HCT116 (cell line): Measurements from ENCODE around the gene HUS1.

ENCODE experiments used
- CEBPB ChIP-seq: IDR thresholded peaks from 2 replicates; pipeline ENCODE4 v1.6.1; 2012; ENCODE audit warnings: low read depth
- EZH2phosphoT487 ChIP-seq: fragments of 200-600 bp; IDR thresholded peaks from 2 replicates; pipeline ENCODE4 v1.6.1; 2018; ENCODE audit warnings: antibody characterized with exemption, borderline replicate concordance
- POLR2A ChIP-seq: IDR thresholded peaks from 2 replicates; pipeline ENCODE4 v1.7.0; 2011; ENCODE audit warnings: borderline replicate concordance; ENCODE audit not compliant: insufficient read depth, insufficient read length; ENCODE audit errors: extremely low read depth
- POLR2AphosphoS5 ChIP-seq: IDR thresholded peaks from 2 replicates; pipeline ENCODE4 v1.6.1; 2011; ENCODE audit warnings: mild to moderate bottlenecking, low read depth, low read length, moderate library complexity
- SIN3A ChIP-seq: IDR thresholded peaks from 2 replicates; pipeline ENCODE4 v1.6.1; 2012; ENCODE audit warnings: low read depth
- ZNF274 ChIP-seq: fragments of 200-500 bp; sonication (Bioruptor generic); IDR thresholded peaks from 2 replicates; pipeline ENCODE4 v1.6.1; 2014; ENCODE audit warnings: mild to moderate bottlenecking, low read depth, low read length, inconsistent platforms
- TF ChIP-seq, protein P1 (sequence below), 3 experiments: fragments of 200-600 bp in 1 of 3; sonication (generic) in 1 of 3; IDR thresholded peaks in 2 of 3; conservative IDR thresholded peaks in 1 of 3; 2 replicates each; pipeline ENCODE4 v1.5.1; 2012 to 2017; ENCODE audit warnings: low read depth in 2 of 3, low read length in 2 of 3, antibody characterized with exemption in 1 of 3, borderline replicate concordance in 1 of 3, control low read depth in 1 of 3, mild to moderate bottlenecking in 1 of 3, mixed read lengths in 1 of 3, mixed run types in 1 of 3, moderate library complexity in 1 of 3; ENCODE audit not compliant: insufficient read depth in 1 of 3
- TF ChIP-seq, protein P2 (sequence below): IDR thresholded peaks from 2 replicates; pipeline ENCODE4 v1.6.1; 2012
- TF ChIP-seq, protein P3 (sequence below): IDR thresholded peaks from 2 replicates; pipeline ENCODE4 v1.6.1; 2012; ENCODE audit warnings: low read depth

DNA sequence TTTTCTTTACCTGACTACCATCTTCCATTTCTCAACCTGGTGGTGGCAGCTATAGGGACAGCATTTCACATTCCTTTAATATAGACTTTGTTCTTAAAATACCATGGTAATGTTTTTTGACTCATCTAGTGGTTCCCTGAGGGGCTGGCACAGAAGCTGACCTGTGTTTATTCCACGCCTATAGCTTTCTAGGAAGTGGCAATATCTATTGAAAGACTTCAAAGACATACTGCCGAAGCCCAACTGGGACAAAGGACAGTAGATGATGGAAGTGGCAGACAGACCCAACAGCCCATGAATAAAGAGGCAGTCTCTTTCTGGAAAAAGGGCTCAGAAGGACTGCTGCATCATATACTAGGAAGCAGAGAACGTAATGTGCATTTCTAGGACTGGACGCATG is 38.3 kb upstream of the HUS1 start:
- TF ChIP-seq ZNF274 (no peak), SIN3A (no peak), EZH2phosphoT487 (no peak), POLR2A (no peak), POLR2AphosphoS5 (no peak), CEBPB (no peak)
- TF ChIP-seq, protein P1, sequence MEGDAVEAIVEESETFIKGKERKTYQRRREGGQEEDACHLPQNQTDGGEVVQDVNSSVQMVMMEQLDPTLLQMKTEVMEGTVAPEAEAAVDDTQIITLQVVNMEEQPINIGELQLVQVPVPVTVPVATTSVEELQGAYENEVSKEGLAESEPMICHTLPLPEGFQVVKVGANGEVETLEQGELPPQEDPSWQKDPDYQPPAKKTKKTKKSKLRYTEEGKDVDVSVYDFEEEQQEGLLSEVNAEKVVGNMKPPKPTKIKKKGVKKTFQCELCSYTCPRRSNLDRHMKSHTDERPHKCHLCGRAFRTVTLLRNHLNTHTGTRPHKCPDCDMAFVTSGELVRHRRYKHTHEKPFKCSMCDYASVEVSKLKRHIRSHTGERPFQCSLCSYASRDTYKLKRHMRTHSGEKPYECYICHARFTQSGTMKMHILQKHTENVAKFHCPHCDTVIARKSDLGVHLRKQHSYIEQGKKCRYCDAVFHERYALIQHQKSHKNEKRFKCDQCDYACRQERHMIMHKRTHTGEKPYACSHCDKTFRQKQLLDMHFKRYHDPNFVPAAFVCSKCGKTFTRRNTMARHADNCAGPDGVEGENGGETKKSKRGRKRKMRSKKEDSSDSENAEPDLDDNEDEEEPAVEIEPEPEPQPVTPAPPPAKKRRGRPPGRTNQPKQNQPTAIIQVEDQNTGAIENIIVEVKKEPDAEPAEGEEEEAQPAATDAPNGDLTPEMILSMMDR (IDR thresholded peaks at IDR 0.05 in 2 of 3, conservative IDR thresholded peaks at IDR 0.05 in 1 of 3; ENCODE audit: borderline replicate concordance in 1 of 3, insufficient read depth in 1 of 3, low read depth in 2 of 3, low read length in 2 of 3) = no peak
- TF ChIP-seq, protein P2, sequence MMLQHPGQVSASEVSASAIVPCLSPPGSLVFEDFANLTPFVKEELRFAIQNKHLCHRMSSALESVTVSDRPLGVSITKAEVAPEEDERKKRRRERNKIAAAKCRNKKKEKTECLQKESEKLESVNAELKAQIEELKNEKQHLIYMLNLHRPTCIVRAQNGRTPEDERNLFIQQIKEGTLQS = no peak
- TF ChIP-seq, protein P3, sequence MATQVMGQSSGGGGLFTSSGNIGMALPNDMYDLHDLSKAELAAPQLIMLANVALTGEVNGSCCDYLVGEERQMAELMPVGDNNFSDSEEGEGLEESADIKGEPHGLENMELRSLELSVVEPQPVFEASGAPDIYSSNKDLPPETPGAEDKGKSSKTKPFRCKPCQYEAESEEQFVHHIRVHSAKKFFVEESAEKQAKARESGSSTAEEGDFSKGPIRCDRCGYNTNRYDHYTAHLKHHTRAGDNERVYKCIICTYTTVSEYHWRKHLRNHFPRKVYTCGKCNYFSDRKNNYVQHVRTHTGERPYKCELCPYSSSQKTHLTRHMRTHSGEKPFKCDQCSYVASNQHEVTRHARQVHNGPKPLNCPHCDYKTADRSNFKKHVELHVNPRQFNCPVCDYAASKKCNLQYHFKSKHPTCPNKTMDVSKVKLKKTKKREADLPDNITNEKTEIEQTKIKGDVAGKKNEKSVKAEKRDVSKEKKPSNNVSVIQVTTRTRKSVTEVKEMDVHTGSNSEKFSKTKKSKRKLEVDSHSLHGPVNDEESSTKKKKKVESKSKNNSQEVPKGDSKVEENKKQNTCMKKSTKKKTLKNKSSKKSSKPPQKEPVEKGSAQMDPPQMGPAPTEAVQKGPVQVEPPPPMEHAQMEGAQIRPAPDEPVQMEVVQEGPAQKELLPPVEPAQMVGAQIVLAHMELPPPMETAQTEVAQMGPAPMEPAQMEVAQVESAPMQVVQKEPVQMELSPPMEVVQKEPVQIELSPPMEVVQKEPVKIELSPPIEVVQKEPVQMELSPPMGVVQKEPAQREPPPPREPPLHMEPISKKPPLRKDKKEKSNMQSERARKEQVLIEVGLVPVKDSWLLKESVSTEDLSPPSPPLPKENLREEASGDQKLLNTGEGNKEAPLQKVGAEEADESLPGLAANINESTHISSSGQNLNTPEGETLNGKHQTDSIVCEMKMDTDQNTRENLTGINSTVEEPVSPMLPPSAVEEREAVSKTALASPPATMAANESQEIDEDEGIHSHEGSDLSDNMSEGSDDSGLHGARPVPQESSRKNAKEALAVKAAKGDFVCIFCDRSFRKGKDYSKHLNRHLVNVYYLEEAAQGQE = no peak
